Psoas muscle (tissue), 8 donors: ENCODE data around the gene HEPN1. TPM values are rescaled to one million over a fixed set of nuclear protein-coding genes. Genes with fewer than 3 reads are reported as not detected.

Experiments used
- ATAC-seq, 4 donors: fragments of 200-7000 bp; cut with Tn5 transposase; one replicate each; pipeline ENCODE4 v1.9.1; 2020; ENCODE audit warnings: moderate library complexity in 3 of 4, mild to moderate bottlenecking in 2 of 4
- DNase-seq, 2 donors: peaks; one replicate each; pipeline ENCODE4 v3.0.0-alpha.2; 2020
- H3K27ac ChIP-seq: fragments of 200-600 bp; one replicate; pipeline ENCODE4 v1.8.0; 2022
- H3K27me3 ChIP-seq, 3 donors: fragments of 200-600 bp in 1 of 3; one replicate each; pipeline versions ENCODE4 v1.6.1 to v1.8.0; 2013 to 2022; ENCODE audit warnings: low read length in 2 of 3, mild to moderate bottlenecking in 2 of 3, moderate library complexity in 1 of 3; ENCODE audit not compliant: insufficient read depth in 3 of 3
- H3K36me3 ChIP-seq, 2 donors: fragments of 200-600 bp in 1 of 2; one replicate each; pipeline versions ENCODE4 v1.6.1 to v1.8.0; 2013 to 2022; ENCODE audit warnings: low read depth in 1 of 2, mild to moderate bottlenecking in 1 of 2, moderate library complexity in 1 of 2; ENCODE audit not compliant: insufficient read depth in 1 of 2
- H3K4me1 ChIP-seq: fragments of 200-600 bp; one replicate; pipeline ENCODE4 v1.8.0; 2022
- H3K4me3 ChIP-seq: fragments of 200-600 bp; one replicate; pipeline ENCODE4 v1.8.0; 2022; ENCODE audit warnings: mild to moderate bottlenecking
- H3K9me3 ChIP-seq: fragments of 200-600 bp; one replicate; pipeline ENCODE4 v1.8.0; 2022
- CTCF ChIP-seq: fragments of 200-600 bp; IDR thresholded peaks from one replicate; pipeline ENCODE4 v1.8.0; 2022; ENCODE audit warnings: antibody characterized with exemption
- WGBS, 3 donors: extraction: QIAGEN DNeasy Blood & Tissue Kit; methylation state at CpG; one replicate each; pipeline versions ENCODE4 v1.1.6 to v1.1.7; 2013; 5-methylcytosine and 5-hydroxymethylcytosine counted together
- intact Hi-C, 2 donors: fragments of 100-400 bp; cut with DNase I; formaldehyde crosslinking; loops; one replicate each; pipeline versions ENCODE4 v1.11.0 to v1.14.2; 2022
- polyA plus RNA-seq, 3 donors: library from polyadenylated mRNA; stranded (reverse); fragments of 200-250 nt; gene quantifications; one replicate each; pipeline ENCODE4 v1.2.3, GENCODE V29; 2013
- total RNA-seq, 4 donors: library from RNA; stranded (reverse); fragmentation: NEBNext Ultra II Directional in 2 of 4; extraction: Animal tissue kit (Norgen Biotek cat#: 25700) in 2 of 4; gene quantifications; one replicate each; pipeline versions ENCODE4 v1.2.1 to v1.2.4, GENCODE V29; 2021 to 2023
- donor health status: healthy with polysubstance abuse.
- donor health status: DM: no; HTN: no; CAD: no; lungs with moderate emphysema.
- donor health status: Bipolar disorder and iron deficiency.
- donor health status: healthy.
- donor health status: DM: yes; HTN: yes; CAD: no.
- donor health status: DM: no; HTN: no; CAD: no.
- donor health status: DM: no; HTN: no; CAD: no.
- donor health status: DM: yes; HTN: yes; CAD: no.

The HEPN1 gene
- total and polyA plus RNA-seq, 7 donors = 0.01 to 0.04 TPM; not detected in 5

GRCh38 chr11:124938206-124938765 is 19.2 kb downstream of the HEPN1 start:
- no peaks in the 10 kb centered on the region for H3K4me1 ChIP-seq
- no peak overlapping the region for H3K4me3 ChIP-seq
- WGBS, 3 donors = 73 to 84% (median 78%) methylated on average over 6 of the region's 6 CpGs
- no peaks in the 10 kb centered on the region for H3K9me3 ChIP-seq
- ATAC-seq = no peak
- H3K27ac ChIP-seq = no peak overlapping the region
- DNase-seq = no peak
- peaks cover 0 to 10% (median 0%) of the 10 kb centered on the region in 3 donors for H3K27me3 ChIP-seq
- no peaks in the 10 kb centered on the region for H3K36me3 ChIP-seq
- TF ChIP-seq CTCF = no peak
- intact Hi-C loops = no loop called here

GRCh38 chr11:124938970-124939369 is 19.9 kb downstream of the HEPN1 start:
- TF ChIP-seq CTCF = no peak
- intact Hi-C loops = no loop called here
- no peak for ATAC-seq
- Histone ChIP-seq H3K4me3 (no peak overlapping the region), H3K27ac (no peak overlapping the region), H3K9me3 (no peaks in the 10 kb centered on the region), H3K36me3 (no peaks in the 10 kb centered on the region), H3K4me1 (no peaks in the 10 kb centered on the region), H3K27me3 (peaks cover 0 to 6% (median 0%) of the 10 kb centered on the region in 3 donors)
- 77 to 81% (median 77%) methylated on average over 6 of the region's 6 CpGs for WGBS, 3 donors
- DNase-seq = no peak

DNA sequence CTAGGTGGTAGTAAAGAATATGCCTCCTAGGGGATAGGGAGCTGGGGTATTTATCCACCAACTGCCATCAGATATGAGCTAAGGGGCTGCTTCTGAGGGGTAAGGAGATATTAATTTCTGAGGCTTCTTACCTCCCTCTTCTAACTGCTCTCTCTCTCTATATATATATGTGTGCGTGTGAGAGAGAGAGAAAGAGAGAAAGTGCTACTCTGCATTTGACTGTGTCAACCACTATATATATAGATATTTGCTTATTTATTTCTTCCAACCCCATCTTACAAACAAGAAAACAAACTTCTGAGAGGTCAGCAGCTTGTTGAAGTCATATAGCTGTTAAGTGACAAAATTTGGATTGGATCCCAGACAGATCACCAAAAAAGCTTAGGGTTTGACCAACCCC is 22.7 kb downstream of the HEPN1 start:
- Histone ChIP-seq H3K9me3 (no peaks in the 10 kb centered on the region), H3K4me1 (no peaks in the 10 kb centered on the region), H3K4me3 (no peak overlapping the region), H3K27ac (no peak overlapping the region), H3K27me3 (no peaks in the 10 kb centered on the region), H3K36me3 (no peaks in the 10 kb centered on the region)
- no peak for TF ChIP-seq CTCF
- intact Hi-C loops = no loop called here
- WGBS, 3 donors = 100% methylated on average over 1 of the region's 1 CpG
- DNase-seq = no peak
- ATAC-seq = no peak

GRCh38 chr11:124942466-124943253 is 23.6 kb downstream of the HEPN1 start:
- intact Hi-C loops = no loop called here
- no peaks in the 10 kb centered on the region for H3K4me1 ChIP-seq
- 69 to 76% (median 70%) methylated on average over 6 of the region's 6 CpGs for WGBS, 3 donors
- H3K9me3 ChIP-seq = no peaks in the 10 kb centered on the region
- H3K27ac ChIP-seq = no peak overlapping the region
- no peak for DNase-seq
- H3K36me3 ChIP-seq = no peaks in the 10 kb centered on the region
- H3K4me3 ChIP-seq = no peak overlapping the region
- H3K27me3 ChIP-seq = no peaks in the 10 kb centered on the region
- TF ChIP-seq CTCF = no peak
- ATAC-seq = no peak
